Suprapubic skin (tissue), 4 donors: Measurements from ENCODE around the gene SLIT1. TPM values are rescaled to one million over a fixed set of nuclear protein-coding genes. Genes with fewer than 3 reads are reported as not detected.

Source experiments
- DNase-seq, 2 donors: peaks; one replicate each; pipeline ENCODE4 v3.0.0-alpha.2; 2019; ENCODE audit warnings: low spot score in 2 of 2
- H3K27ac ChIP-seq: fragments of 200-600 bp; sonication (generic); one replicate; pipeline ENCODE4 v1.5.1; 2019
- H3K27me3 ChIP-seq: fragments of 200-600 bp; sonication (generic); one replicate; pipeline ENCODE4 v1.5.1; 2019
- H3K36me3 ChIP-seq: fragments of 200-600 bp; sonication (generic); one replicate; pipeline ENCODE4 v1.5.1; 2019
- H3K4me1 ChIP-seq: fragments of 200-600 bp; sonication (generic); one replicate; pipeline ENCODE4 v1.5.1; 2019
- H3K4me3 ChIP-seq: fragments of 200-600 bp; sonication (generic); one replicate; pipeline ENCODE4 v1.5.1; 2019; ENCODE audit warnings: mild to moderate bottlenecking
- H3K9me3 ChIP-seq: fragments of 200-600 bp; sonication (generic); one replicate; pipeline ENCODE4 v1.5.1; 2019
- EP300 ChIP-seq: sonication (generic); formaldehyde crosslinking; IDR thresholded peaks from one replicate; pipeline ENCODE4 v1.6.1; 2017; ENCODE audit warnings: antibody characterized with exemption
- POLR2A ChIP-seq, 2 donors: fragments of 450-650 bp; IDR thresholded peaks; one replicate each; pipeline ENCODE4 v1.6.1; 2017; ENCODE audit warnings: antibody characterized with exemption in 2 of 2, mild to moderate bottlenecking in 2 of 2, moderate library complexity in 2 of 2
- POLR2AphosphoS5 ChIP-seq, 3 donors: sonication (generic); formaldehyde crosslinking; IDR thresholded peaks; one replicate each; pipeline ENCODE4 v1.6.1; 2017; ENCODE audit warnings: antibody characterized with exemption in 3 of 3
- WGBS: methylation state at CpG from one replicate; pipeline ENCODE4 v1.1.5; 2018; 5-methylcytosine and 5-hydroxymethylcytosine counted together
- total RNA-seq, 4 donors: library from RNA; depleted of rRNA; stranded (reverse); fragments of >200 nt; gene quantifications; one replicate each; pipeline ENCODE4 v1.1.0, GENCODE V29; 2016
- TF ChIP-seq, protein P1 (sequence below), 2 donors: fragments of 200-600 bp in 1 of 2; fragments of 450-650 bp in 1 of 2; sonication (generic) in 1 of 2; IDR thresholded peaks; one replicate each; pipeline ENCODE4 v1.5.1; 2016 to 2019; ENCODE audit warnings: antibody characterized with exemption in 2 of 2, mild to moderate bottlenecking in 1 of 2, moderate library complexity in 1 of 2

The SLIT1 gene
- total RNA-seq, 4 donors from 2014 or later = 0.10 to 0.40 (median 0.11) TPM; not detected in 1

- no peak for DNase-seq
- Histone ChIP-seq H3K36me3 (no peaks in the 10 kb centered on the region), H3K4me1 (peaks cover 3% of the 10 kb centered on the region), H3K9me3 (no peaks in the 10 kb centered on the region), H3K4me3 (no peak overlapping the region), H3K27me3 (peaks cover 39% of the 10 kb centered on the region), H3K27ac (no peak overlapping the region)
- WGBS = 95% methylated on average over 6 of the region's 6 CpGs
- TF ChIP-seq EP300 (no peak), POLR2AphosphoS5 (IDR thresholded peaks at IDR 0.05) (no peak), POLR2A (IDR thresholded peaks at IDR 0.05) (no peak)
- TF ChIP-seq, protein P1, sequence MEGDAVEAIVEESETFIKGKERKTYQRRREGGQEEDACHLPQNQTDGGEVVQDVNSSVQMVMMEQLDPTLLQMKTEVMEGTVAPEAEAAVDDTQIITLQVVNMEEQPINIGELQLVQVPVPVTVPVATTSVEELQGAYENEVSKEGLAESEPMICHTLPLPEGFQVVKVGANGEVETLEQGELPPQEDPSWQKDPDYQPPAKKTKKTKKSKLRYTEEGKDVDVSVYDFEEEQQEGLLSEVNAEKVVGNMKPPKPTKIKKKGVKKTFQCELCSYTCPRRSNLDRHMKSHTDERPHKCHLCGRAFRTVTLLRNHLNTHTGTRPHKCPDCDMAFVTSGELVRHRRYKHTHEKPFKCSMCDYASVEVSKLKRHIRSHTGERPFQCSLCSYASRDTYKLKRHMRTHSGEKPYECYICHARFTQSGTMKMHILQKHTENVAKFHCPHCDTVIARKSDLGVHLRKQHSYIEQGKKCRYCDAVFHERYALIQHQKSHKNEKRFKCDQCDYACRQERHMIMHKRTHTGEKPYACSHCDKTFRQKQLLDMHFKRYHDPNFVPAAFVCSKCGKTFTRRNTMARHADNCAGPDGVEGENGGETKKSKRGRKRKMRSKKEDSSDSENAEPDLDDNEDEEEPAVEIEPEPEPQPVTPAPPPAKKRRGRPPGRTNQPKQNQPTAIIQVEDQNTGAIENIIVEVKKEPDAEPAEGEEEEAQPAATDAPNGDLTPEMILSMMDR (IDR thresholded peaks at IDR 0.05) = no peak
Observed at GRCh38 chr10:97139651-97140048, 46.1 kb downstream of the SLIT1 start.

DNA sequence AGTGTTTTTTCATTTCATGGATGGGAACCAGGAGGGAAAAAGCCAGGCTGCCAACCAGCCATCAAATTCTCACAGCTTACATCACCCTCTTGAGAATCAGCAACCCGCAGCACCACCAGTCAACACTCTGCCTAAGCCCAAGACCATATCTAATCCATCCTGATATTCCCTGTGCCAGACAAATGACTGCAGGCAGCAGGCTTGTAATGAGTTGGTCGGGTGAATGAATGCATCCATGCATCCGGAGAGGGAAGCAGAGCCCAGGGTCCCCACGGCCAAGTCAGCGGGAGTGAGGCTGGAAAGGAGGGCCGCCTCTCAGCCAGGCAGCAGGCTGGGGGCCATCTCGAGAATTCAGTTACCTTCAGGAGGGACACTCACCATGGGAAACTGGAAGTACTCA, 46.9 kb downstream of the SLIT1 start:
- WGBS = 84% methylated on average over 7 of the region's 7 CpGs
- Histone ChIP-seq H3K27me3 (peaks cover 37% of the 10 kb centered on the region), H3K36me3 (no peaks in the 10 kb centered on the region), H3K4me3 (no peak overlapping the region), H3K27ac (no peak overlapping the region), H3K9me3 (no peaks in the 10 kb centered on the region), H3K4me1 (peaks cover 3% of the 10 kb centered on the region)
- no peak for DNase-seq
- TF ChIP-seq POLR2AphosphoS5 (IDR thresholded peaks at IDR 0.05) = no peak
- TF ChIP-seq, protein P1 (IDR thresholded peaks at IDR 0.05) = no peak
- no peak for TF ChIP-seq EP300
- no peak for TF ChIP-seq POLR2A (IDR thresholded peaks at IDR 0.05)

- H3K4me1 ChIP-seq = peaks cover 3% of the 10 kb centered on the region
- 85% methylated on average over 15 of the region's 15 CpGs for WGBS
- H3K27ac ChIP-seq = no peak overlapping the region
- no peaks in the 10 kb centered on the region for H3K36me3 ChIP-seq
- H3K27me3 ChIP-seq = peaks cover 37% of the 10 kb centered on the region
- no peak overlapping the region for H3K4me3 ChIP-seq
- DNase-seq = no peak
- H3K9me3 ChIP-seq = no peaks in the 10 kb centered on the region
- no peak for TF ChIP-seq POLR2A (IDR thresholded peaks at IDR 0.05)
- no peak for TF ChIP-seq EP300
- TF ChIP-seq POLR2AphosphoS5 (IDR thresholded peaks at IDR 0.05) = no peak
- TF ChIP-seq, protein P1 (IDR thresholded peaks at IDR 0.05) = no peak
Observed at GRCh38 chr10:97138174-97138573, 47.6 kb downstream of the SLIT1 start.

DNA sequence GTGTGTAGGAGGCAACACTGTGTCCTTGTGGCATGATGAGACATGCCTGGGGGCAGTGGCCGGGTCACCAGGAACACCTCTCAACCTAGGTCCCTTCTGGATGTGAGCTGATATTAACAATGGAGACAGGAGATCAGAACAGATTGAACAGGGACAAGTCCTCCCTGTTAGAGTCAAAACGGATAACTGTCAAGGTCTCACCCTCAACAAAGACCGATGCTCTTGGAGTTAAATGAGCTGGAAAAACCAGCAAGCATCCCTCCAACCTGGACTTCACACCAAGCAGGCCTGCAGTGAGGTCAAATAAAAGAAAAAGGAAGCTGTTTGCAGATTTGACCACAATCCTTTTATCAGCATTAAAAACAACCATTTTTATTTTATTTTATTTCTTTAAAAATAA, 49.0 kb downstream of the SLIT1 start:
- TF ChIP-seq POLR2A (IDR thresholded peaks at IDR 0.05) (no peak), EP300 (no peak), POLR2AphosphoS5 (IDR thresholded peaks at IDR 0.05) (no peak)
- TF ChIP-seq, protein P1 (IDR thresholded peaks at IDR 0.05) = no peak
- Histone ChIP-seq H3K9me3 (no peaks in the 10 kb centered on the region), H3K27me3 (peaks cover 37% of the 10 kb centered on the region), H3K4me1 (peaks cover 3% of the 10 kb centered on the region), H3K4me3 (no peak overlapping the region), H3K36me3 (no peaks in the 10 kb centered on the region), H3K27ac (no peak overlapping the region)
- 87% methylated on average over 3 of the region's 3 CpGs for WGBS
- DNase-seq = no peak

- Histone ChIP-seq H3K4me1 (no peaks in the 10 kb centered on the region), H3K4me3 (no peak overlapping the region), H3K27me3 (peaks cover 25% of the 10 kb centered on the region), H3K27ac (no peak overlapping the region), H3K9me3 (no peaks in the 10 kb centered on the region), H3K36me3 (no peaks in the 10 kb centered on the region)
- DNase-seq = no peak
- TF ChIP-seq, protein P1 (IDR thresholded peaks at IDR 0.05) = no peak
- TF ChIP-seq POLR2A (IDR thresholded peaks at IDR 0.05) (no peak), POLR2AphosphoS5 (IDR thresholded peaks at IDR 0.05) (no peak), EP300 (no peak)
- 73% methylated on average over 11 of the region's 11 CpGs for WGBS
Observed at GRCh38 chr10:97135464-97135863, 50.3 kb downstream of the SLIT1 start.
